ENCODE results near the gene NDUFS7. TPM values are rescaled to one million over a fixed set of nuclear protein-coding genes. Genes with fewer than 3 reads are reported as not detected.

The NDUFS7 gene
- total and polyA plus RNA-seq, 12 donors: 248 to 498 (median 377) TPM

DNA sequence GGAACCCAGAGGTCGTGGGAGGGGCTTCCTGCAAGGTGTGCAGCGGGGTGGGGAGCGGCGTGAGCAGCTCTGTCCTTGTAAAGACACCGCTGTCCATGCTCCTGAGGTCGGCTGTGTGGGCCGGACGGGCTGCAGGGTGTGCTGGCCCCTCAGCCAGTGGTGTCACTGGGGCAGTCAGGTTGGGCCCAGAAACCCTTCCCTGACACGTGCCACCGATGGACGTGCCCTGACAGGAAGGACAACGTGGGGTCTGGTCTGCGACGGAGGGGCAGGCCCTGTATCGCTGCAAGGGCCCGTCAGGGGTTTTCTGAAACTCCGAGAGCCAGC is 50.3 kb downstream of the NDUFS7 start:
- no peak overlapping the region for H3K27ac ChIP-seq
- 91 to 92% methylated on average over 17 of the region's 17 CpGs for WGBS, 2 donors
- peaks cover 0 to 26% (median 19%) of the 10 kb centered on the region in 9 donors for H3K4me1 ChIP-seq
- no peaks in the 10 kb centered on the region for H3K27me3 ChIP-seq
- intact Hi-C loops (cut with DNase I): no loop called here
- no peak for ATAC-seq
- H3K36me3 ChIP-seq: peaks cover 0 to 73% (median 48%) of the 10 kb centered on the region in 9 donors
- no peak overlapping the region for H3K4me3 ChIP-seq
- no peaks in the 10 kb centered on the region for H3K9me3 ChIP-seq
- DNase-seq: no peak
- TF ChIP-seq, protein P1, sequence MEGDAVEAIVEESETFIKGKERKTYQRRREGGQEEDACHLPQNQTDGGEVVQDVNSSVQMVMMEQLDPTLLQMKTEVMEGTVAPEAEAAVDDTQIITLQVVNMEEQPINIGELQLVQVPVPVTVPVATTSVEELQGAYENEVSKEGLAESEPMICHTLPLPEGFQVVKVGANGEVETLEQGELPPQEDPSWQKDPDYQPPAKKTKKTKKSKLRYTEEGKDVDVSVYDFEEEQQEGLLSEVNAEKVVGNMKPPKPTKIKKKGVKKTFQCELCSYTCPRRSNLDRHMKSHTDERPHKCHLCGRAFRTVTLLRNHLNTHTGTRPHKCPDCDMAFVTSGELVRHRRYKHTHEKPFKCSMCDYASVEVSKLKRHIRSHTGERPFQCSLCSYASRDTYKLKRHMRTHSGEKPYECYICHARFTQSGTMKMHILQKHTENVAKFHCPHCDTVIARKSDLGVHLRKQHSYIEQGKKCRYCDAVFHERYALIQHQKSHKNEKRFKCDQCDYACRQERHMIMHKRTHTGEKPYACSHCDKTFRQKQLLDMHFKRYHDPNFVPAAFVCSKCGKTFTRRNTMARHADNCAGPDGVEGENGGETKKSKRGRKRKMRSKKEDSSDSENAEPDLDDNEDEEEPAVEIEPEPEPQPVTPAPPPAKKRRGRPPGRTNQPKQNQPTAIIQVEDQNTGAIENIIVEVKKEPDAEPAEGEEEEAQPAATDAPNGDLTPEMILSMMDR (IDR thresholded peaks at IDR 0.05): no peak

DNA sequence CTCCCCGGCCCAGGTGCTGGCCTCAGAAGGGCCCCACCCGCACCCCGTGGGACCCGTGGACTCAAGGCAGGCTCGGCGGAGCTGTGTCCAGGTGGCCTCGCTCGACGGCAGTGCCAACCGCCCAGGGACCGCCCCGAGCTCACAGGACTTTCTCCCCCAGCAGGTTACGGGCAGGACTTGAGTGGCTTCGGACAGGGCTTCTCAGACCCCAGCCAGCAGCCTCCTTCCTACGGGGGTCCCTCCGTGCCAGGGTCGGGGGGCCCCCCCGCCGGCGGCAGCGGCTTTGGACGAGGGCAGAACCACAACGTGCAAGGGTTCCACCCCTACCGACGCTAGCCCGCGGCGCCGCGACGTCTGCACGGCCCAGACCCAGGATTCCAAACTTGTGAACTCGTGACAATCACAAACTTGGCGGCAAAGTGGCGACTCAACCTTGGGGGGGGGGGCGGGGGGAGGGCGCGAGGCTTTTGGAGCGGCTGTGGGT is 50.9 kb downstream of the NDUFS7 start:
- 86 to 89% methylated on average over 39 of the region's 39 CpGs for WGBS, 2 donors
- no peak overlapping the region for H3K27ac ChIP-seq
- peaks cover 4 to 26% (median 20%) of the 10 kb centered on the region in 9 donors for H3K4me1 ChIP-seq
- DNase-seq (no peak), ATAC-seq (no peak)
- peaks cover 0 to 71% (median 48%) of the 10 kb centered on the region in 9 donors for H3K36me3 ChIP-seq
- H3K27me3 ChIP-seq: no peaks in the 10 kb centered on the region
- intact Hi-C loops (cut with DNase I): loop anchor here in 1 of 10 donors (5.0 kb wide), 1 partner anchor 157 kb away; the partner anchor contains the start of gene FAM174C
- H3K9me3 ChIP-seq: no peaks in the 10 kb centered on the region
- H3K4me3 ChIP-seq: no peak overlapping the region
- TF ChIP-seq, protein P1 (IDR thresholded peaks at IDR 0.05): no peak

DNA sequence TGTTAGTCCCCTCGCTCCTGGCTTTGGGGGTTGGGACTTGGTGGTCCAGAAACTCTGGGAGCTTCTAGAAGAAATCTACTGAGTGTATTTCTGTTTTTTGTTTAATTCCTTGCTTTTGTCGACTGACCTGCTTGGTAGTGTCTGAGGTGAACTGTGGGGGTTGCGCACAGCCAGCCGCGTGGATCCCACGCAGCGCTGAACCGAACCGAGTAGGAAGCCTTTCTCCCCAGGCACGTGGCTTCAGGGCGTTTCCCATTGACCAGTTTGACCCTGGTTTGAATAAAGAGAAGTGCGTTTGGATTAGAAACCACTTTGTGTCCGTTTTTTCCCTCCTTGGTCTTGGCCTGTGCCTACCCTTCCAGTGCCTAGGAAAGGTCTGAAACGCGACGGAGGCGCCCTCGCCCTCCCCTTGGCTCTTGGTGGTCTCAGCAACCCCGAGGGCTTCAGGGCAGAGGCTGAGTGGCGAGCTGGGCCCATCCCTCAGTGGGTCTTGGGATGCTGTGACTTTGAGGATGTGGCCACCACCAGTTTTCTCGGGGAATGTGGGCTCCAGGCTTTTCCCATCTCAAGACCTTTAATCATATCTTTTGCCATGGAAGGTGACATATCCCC is 51.8 kb downstream of the NDUFS7 start:
- no peak for DNase-seq
- no peaks in the 10 kb centered on the region for H3K9me3 ChIP-seq
- WGBS, 2 donors: 88% methylated on average over 21 of the region's 21 CpGs
- no peak for ATAC-seq
- intact Hi-C loops (cut with DNase I): loop anchor here in 1 of 10 donors (5.0 kb wide), 1 partner anchor 158 kb away; the partner anchor contains the start of gene FAM174C
- H3K27me3 ChIP-seq: no peaks in the 10 kb centered on the region
- TF ChIP-seq, protein P1 (IDR thresholded peaks at IDR 0.05): no peak
- peaks cover 5 to 27% (median 22%) of the 10 kb centered on the region in 9 donors for H3K4me1 ChIP-seq
- no peak overlapping the region for H3K4me3 ChIP-seq
- peaks cover 0 to 71% (median 50%) of the 10 kb centered on the region in 9 donors for H3K36me3 ChIP-seq
- H3K27ac ChIP-seq: no peak overlapping the region

DNA sequence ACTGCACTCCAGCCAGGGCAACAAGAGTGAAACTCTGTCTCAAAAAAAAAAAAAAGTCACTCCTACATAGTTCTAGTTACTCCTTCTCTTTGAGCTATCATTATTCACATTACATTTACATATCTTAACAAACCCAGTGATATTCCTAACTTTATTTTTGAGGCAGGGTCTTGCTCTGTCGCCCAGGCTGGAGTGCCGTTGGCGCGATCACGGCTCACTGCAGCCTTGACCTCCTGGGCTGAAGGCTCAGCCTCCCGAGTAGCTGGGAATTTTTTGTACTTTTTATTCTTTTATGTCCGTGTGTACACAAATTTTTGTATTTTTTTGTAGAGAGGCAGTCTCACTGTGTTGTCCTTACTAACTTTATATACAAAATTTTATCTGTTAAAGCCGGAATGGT is 53.9 kb downstream of the NDUFS7 start:
- TF ChIP-seq, protein P1 (IDR thresholded peaks at IDR 0.05): no peak
- DNase-seq (no peak), ATAC-seq (no peak)
- peak overlapping the region in 3 of 10 donors; percentile 88 to 98 (median 96) for H3K4me3 ChIP-seq
- no peaks in the 10 kb centered on the region for H3K27me3 ChIP-seq
- peaks cover 0 to 71% (median 50%) of the 10 kb centered on the region in 9 donors for H3K36me3 ChIP-seq
- intact Hi-C loops (cut with DNase I): loop anchor here in 1 of 10 donors (5.0 kb wide), 1 partner anchor 160 kb away; the partner anchor contains the start of gene FAM174C
- no peaks in the 10 kb centered on the region for H3K9me3 ChIP-seq
- peak overlapping the region in 3 of 10 donors; percentile 75 to 94 (median 91) for H3K27ac ChIP-seq
- peaks cover 5 to 30% (median 25%) of the 10 kb centered on the region in 9 donors for H3K4me1 ChIP-seq
- WGBS, 2 donors: 60 to 68% methylated on average over 8 of the region's 8 CpGs

Measured in heart right ventricle (tissue), 16 donors.